CD1c-positive myeloid dendritic cell (primary cell): Measurements from ENCODE around the gene ACOX3.
"Not testable (repeated sequence)": the region's sequence is repeated elsewhere in the genome, so short reads cannot be mapped to it uniquely, and the experiment has no call there.

ENCODE experiments used
- DNase-seq: peaks from one replicate; pipeline ENCODE4 v3.0.0-alpha.2; 2016; ENCODE audit errors: extremely low spot score

Gene ACOX3

GRCh38 chr4:8406887-8407286 lies 33.6 kb downstream of the ACOX3 start:
- DNase-seq = not testable (repeated sequence)

GRCh38 chr4:8405516-8405875 lies 35.0 kb downstream of the ACOX3 start:
- no peak for DNase-seq

GRCh38 chr4:8404791-8405515 lies 35.6 kb downstream of the ACOX3 start:
- DNase-seq = no peak

- no peak for DNase-seq
These were observed 36.5 kb downstream of the ACOX3 start for GRCh38 chr4:8403976-8404375.

- DNase-seq = peak; percentile 71
These were observed 37.3 kb downstream of the ACOX3 start for GRCh38 chr4:8403173-8403753.

- no peak for DNase-seq
These were observed 37.9 kb downstream of the ACOX3 start for GRCh38 chr4:8402640-8403039.

- no peak for DNase-seq
These were observed 38.3 kb downstream of the ACOX3 start for GRCh38 chr4:8402181-8402597.

DNA sequence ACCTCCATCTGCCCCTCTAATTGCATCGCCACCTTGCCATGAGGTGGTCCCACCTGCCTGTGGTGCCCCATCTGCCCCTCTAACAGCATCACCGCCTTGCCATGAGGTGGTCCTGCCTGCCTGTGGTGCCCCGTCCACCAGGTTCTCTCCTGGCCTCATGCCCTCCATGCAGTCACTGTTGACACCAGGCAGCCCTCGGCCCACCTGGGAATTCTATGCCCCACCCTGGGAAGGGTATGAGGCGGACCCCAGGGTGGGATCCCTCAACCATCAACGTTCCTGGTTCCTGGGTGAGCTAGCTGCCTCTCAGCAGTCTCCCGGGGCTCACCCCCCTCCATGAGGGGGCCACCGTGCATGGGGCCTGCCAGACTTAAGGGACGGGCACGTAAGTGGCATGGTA lies 38.9 kb downstream of the ACOX3 start:
- DNase-seq = no peak

- no peak for DNase-seq
These were observed 39.7 kb downstream of the ACOX3 start for GRCh38 chr4:8400632-8401325.

DNA sequence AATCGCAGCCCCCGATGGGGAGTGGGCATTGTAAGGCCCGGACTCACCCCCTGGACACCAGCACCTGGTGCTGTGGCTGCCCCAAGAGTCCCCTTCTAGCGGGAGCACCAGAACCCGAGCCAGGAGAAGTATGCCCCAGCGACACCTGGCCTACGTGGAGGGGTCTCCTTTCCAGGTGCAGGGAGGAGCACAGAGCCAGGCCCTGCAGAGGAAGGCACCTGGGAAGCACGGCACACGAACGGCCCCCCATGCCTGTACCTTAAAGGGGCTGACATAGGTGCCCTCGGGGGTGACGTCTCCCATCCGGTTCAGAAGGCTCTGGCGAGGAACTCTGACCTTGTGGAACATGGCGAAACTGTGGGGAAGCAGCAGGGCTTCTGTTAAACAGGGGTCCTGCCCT lies 41.2 kb downstream of the ACOX3 start:
- DNase-seq = no peak

DNA sequence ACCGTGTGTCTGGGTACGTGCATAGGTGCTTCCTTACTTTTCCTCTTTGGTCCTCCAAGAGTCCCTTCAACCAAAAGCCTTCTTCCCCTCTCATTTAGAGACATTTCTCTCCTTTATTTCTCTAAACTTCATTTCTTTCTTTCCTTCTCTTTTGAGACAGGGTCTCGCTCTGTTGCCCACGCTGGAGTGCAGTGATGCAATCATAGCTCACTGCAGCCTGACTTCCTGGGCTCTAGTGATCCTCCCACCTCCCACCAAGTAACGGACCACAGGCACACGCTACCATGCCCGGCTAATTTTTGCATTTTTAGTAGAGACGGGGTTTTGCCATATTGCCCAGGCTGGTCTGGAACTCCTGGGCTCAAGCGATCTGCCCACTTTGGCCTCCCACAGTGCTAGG lies 42.2 kb downstream of the ACOX3 start:
- DNase-seq = no peak

DNA sequence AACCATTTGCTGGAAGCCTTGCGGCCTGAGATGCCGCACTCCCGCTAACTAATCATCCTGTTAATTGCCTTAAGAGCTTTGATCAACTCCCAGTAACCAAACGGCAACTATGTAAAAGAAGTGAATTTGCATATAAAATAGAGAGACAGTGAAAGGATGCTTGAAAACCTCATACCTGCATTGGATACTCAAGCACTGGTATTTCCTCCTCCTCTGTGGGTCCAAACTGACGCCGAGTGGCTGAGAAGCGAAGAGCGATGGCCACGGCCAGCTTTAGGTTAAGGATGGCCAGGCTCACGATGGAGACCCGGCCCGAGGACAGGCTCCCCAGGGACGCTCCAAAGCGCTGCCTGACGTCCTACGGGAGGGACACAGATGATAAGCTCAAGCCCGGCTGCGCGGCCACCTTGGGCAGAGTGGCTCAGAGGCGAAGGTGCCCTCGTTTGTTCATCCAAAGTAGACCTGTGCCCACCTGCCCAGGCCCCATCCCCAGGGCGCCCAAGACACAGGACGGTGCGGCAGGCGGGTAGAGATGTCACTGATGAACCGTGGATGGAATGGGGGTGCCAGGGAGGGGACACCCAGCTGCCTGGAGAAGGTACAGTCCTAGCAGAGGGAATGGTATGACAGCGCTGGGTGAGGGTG lies 43.6 kb downstream of the ACOX3 start:
- no peak for DNase-seq

DNA sequence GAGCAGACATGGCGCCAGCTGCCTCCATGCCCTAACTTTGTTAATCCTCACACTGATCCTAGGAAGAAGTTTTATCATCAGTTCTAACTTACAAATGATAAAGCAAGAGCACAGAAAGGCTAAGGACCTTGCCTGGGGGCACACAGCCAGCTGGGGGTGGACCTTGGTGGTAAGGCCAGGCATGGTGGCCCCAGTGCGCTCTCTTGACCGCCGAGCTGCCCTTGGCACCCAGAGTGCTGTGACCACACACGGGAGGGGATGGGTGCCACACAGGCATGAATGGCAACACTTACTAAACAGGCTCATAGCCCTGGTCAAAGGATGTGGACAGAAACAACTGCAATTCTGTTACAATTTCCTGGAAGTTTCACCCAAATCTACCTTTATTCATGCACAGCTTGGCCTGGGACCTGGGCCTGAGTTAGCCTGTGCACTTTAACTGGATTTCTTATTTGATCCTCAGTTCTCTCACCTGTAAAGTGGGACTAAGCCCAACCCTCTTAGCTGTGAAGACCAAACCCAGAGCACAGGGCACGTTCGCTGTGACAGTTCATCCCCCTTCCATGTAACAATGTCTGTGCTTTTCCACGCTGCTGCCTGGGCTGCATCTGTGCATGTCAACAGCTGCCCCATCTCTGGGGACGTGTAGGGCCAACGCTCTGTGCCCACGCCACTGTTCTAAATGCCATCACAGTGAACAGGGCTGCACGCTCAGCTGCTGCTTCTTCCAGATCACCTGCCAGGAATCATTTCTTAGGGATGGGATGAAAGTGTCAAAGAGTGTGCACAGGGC lies 44.8 kb downstream of the ACOX3 start:
- no peak for DNase-seq

DNA sequence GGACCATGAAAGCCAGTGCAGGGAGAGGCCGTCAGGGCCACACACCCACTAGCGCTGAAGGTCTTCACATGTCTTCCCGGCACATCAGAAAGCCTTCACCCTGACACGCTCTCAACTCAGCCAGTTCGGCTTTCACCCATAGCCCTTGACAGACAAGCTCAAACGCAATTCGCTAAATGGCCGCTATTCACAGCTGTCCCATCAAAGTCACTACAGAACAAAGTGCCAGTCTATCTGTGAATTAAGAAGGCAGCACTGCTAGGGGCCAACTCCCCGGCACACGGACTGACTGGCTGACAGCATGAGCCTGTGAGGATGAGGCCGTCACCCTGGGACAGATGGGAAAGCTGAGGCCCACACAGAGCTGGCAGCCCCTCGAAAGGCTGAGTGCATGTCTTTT lies 45.7 kb downstream of the ACOX3 start:
- no peak for DNase-seq

- DNase-seq = no peak
These were observed 46.4 kb downstream of the ACOX3 start for GRCh38 chr4:8394061-8394519.

- DNase-seq = no peak
These were observed 46.9 kb downstream of the ACOX3 start for GRCh38 chr4:8393593-8394038.

DNA sequence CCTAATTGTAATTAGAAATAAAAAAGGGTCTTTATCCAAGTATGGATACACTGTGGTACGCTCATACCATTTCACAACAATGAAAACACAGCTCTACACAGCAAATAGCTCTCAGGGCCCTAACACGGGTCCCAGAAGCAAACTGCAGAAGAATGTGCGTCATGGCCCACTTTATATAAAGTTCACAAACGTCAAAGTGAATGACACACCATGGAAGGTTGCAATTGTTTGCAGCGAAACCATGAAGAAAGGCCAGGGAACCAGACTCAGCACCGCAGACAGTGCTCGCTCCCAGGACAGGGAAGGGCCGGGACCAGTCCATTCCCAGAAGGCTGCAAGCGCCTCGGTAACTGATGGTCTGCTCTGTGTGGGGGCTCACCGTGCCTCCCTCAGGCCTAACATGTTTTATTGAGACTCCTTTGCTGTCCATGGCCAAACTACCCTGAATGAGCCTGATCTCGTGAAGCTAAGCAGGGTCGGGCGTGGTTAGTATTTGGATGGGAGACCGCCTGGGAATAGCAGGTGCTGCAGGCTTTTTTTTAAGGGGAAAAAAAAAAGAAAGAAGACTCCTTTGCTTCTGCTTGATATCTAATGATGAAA lies 47.8 kb downstream of the ACOX3 start:
- no peak for DNase-seq

DNA sequence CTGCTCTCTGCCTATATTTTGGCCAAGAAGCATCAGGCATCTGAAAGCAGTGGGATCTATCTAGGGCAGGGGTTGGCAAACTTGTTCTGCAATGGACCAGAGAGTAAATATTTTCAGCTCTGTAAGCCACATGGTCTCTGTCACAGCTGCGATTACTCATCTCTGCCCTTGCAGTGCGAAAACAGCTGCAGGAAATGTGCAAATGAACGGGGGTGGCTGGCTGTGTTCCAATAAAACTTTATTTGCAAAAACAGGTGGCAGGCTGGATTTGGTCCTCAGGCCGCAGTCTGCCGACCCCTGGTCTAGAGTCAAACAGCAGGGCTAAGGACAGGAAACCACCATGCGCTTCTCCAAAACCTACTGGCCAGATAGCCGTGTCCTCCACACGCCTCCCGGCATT lies 48.6 kb downstream of the ACOX3 start:
- DNase-seq = no peak

DNA sequence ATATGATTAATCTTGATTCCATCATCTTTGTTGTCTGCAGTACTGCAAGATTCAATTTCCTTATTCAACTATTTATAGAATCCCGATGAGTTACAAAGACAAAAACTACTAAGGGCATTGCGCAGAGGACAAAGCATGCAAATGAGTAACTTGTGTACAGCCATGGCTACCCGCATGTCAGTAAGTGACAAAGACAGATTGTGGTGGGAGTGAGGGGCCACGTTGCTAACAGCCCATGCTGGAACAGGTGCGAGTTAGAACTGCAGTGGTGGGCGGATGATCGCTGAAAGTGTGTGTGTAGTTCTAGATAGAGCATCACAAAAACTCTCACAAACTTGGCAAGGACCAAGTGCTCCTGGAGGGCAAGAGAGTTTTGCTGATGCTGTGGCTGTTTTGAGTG lies 49.5 kb downstream of the ACOX3 start:
- DNase-seq = no peak

DNA sequence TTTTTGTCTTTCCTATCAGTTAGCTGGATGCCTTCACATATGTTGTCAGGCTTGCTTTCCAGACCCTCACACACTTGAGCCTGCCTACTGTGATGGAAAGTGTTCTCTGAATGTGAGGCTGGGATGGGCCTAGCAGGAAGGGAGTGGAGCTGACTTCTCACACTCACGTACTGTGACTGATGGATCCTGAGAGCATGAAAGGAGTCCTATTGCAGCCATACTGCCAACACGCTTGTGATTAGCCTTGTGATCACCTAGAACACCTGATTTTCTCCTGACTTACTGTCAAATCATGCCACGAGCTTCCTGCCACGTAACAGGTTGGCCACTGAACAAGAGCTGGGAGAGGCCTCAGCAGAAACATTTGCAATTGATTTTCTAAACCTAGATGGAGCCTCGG lies 49.9 kb downstream of the ACOX3 start:
- DNase-seq = no peak

DNA sequence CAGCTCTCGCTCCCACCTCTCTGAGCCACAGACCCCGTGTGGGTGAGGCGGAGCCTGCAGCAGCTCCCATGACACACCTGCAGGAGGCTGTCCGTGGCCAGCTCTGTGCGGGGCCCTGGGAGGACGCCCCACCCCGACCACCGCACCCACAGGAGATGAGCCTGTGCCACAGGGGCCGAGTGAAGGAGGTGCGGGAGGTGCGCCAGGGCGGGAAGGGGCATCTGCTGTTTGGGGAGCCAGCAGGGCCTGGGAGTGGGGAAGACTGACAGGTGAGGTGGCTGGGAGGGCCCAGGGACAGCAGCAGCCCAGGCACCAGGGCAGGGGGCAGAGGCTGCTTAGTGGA lies 52.0 kb downstream of the ACOX3 start:
- no peak for DNase-seq
